Gastroesophageal sphincter (tissue), 3 donors: ENCODE data around the gene JPH4.

Experiments used
- POLR2A ChIP-seq, 2 donors: fragments of 450-650 bp; IDR thresholded peaks; one replicate each; pipeline ENCODE4 v1.6.1; 2017; ENCODE audit warnings: antibody characterized with exemption in 2 of 2, mild to moderate bottlenecking in 2 of 2, moderate library complexity in 1 of 2
- POLR2AphosphoS5 ChIP-seq: sonication (generic); formaldehyde crosslinking; IDR thresholded peaks from one replicate; pipeline ENCODE4 v1.6.1; 2017; ENCODE audit warnings: antibody characterized with exemption
- TF ChIP-seq, protein P1 (sequence below), 4 experiments: fragments of 200-600 bp in 2 of 4; fragments of 450-650 bp in 2 of 4; sonication (generic) in 1 of 4; IDR thresholded peaks; one replicate each; pipeline ENCODE4 v1.5.1; 2017 to 2019; ENCODE audit warnings: antibody characterized with exemption in 4 of 4, mild to moderate bottlenecking in 2 of 4, moderate library complexity in 2 of 4

DNA sequence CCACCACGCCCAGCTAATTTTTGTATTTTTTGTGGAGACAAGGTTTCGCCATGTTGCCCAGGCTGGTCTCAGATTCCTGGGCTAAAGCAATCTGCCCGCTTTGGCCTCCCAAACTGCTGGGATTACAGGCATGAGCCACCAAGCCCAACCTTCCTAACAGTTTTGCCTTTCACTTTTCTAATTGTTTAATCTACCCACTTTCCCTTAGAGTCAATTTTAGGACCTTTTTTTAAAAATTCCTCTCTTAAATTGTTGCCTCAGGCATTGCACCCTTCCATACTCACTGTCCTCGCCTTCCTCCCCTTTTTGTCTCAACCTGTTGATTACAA lies 38.5 kb downstream of the JPH4 start:
- TF ChIP-seq, protein P1, sequence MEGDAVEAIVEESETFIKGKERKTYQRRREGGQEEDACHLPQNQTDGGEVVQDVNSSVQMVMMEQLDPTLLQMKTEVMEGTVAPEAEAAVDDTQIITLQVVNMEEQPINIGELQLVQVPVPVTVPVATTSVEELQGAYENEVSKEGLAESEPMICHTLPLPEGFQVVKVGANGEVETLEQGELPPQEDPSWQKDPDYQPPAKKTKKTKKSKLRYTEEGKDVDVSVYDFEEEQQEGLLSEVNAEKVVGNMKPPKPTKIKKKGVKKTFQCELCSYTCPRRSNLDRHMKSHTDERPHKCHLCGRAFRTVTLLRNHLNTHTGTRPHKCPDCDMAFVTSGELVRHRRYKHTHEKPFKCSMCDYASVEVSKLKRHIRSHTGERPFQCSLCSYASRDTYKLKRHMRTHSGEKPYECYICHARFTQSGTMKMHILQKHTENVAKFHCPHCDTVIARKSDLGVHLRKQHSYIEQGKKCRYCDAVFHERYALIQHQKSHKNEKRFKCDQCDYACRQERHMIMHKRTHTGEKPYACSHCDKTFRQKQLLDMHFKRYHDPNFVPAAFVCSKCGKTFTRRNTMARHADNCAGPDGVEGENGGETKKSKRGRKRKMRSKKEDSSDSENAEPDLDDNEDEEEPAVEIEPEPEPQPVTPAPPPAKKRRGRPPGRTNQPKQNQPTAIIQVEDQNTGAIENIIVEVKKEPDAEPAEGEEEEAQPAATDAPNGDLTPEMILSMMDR (IDR thresholded peaks at IDR 0.05): no peak
- no peak for TF ChIP-seq POLR2A (IDR thresholded peaks at IDR 0.05)
- no peak for TF ChIP-seq POLR2AphosphoS5
